Endometrial microvascular endothelial cells (primary cell): Measurements from ENCODE around the gene ZNF644. TPM values are rescaled to one million over a fixed set of nuclear protein-coding genes. Genes with fewer than 3 reads are reported as not detected.
"Not testable (repeated sequence)": the region's sequence is repeated elsewhere in the genome, so short reads cannot be mapped to it uniquely, and the experiment has no call there.

Experiments
- in situ Hi-C: cut with HindIII; loops from 2 replicates; pipeline ENCODE4 v1.10.0; 2017; ENCODE audit warnings: low sequenced_read_pairs, low pct_unique_long_range_greater_than_20kb; ENCODE audit errors: inconsistent ontology term
- total RNA-seq: library from RNA; depleted of rRNA; stranded (reverse); fragments of >200 nt; gene quantifications from one replicate; pipeline ENCODE4 v1.2.3, GENCODE V29; 2015; ENCODE audit errors: inconsistent ontology term

The ZNF644 gene
- total RNA-seq, 1 donor from 2014 or later, result 37.6 TPM

DNA sequence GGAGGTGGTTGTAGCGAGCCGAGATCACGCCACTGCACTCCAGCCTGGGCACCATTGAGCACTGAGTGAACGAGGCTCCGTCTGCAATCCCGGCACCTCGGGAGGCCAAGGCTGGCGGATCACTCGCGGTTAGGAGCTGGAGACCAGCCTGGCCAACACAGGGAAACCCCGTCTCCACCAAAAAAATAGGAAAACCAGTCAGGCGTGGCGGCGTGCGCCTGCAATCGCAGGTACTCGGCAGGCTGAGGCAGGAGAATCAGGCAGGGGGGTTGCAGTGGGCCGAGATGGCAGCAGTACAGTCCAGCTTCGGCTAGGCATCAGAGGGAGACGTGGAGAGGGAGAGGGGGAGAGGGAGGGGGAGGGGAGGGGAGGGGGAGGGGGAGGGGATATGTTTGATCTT is 129.6 kb downstream of the ZNF644 start:
- in situ Hi-C loops, result not testable (repeated sequence)

DNA sequence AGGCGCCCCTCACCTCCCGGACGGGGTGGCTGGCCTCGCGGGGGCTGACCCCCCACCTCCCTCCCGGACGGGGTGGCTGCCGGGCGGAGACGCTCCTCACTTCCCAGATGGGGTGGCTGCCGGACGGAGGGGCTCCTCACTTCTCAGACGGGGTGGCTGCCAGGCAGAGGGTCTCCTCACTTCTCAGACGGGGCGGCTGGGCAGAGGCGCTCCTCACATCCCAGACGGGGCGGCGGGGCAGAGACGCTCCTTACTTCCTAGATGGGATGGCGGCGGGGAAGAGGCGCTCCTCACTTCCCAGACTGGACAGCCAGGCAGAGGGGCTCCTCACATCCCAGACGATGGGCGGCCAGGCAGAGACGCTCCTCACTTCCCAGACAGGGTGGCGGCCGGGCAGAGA is 130.1 kb downstream of the ZNF644 start:
- in situ Hi-C loops, result not testable (repeated sequence)

DNA sequence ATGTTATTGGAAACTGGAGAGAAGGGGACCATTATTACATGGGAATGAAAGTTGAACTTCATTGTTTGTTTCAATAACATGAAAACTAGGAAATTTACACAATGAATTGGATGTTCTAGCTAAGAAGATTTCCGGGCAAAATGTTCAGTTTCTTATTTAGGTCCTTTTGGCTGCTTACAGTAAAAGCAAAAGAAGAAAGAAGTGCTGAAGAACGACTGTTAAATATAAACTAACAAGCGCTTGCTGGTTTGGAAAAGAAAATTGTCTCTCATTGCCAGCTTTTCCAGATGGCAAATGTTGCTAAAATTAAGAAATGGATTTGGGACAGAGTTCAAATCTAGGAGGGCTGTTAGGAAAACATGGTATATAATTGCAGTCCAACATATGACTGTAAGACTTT is 139.6 kb downstream of the ZNF644 start:
- in situ Hi-C loops, result no loop called here

DNA sequence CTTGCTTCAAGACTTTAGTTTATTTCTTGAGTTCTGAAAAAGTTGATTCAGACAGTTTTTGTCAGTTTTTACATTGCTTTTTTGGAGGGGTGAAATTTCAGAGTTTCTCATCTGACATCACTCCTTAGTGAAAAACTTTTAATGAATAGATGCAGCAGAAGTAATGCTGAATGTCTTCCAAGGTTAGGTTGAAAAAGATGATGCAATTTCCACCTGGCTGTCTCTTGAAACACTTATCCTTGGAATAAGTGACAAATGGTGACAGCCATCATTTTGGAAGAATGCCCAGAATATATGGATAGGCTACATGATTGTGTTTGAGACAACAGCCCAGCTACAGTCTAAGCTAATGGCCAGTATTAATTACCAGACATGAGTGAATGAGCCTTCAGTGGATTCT is 140.8 kb downstream of the ZNF644 start:
- in situ Hi-C loops, result no loop called here

GRCh38 chr1:90879281-90879680 is 142.6 kb downstream of the ZNF644 start:
- in situ Hi-C loops, result no loop called here

DNA sequence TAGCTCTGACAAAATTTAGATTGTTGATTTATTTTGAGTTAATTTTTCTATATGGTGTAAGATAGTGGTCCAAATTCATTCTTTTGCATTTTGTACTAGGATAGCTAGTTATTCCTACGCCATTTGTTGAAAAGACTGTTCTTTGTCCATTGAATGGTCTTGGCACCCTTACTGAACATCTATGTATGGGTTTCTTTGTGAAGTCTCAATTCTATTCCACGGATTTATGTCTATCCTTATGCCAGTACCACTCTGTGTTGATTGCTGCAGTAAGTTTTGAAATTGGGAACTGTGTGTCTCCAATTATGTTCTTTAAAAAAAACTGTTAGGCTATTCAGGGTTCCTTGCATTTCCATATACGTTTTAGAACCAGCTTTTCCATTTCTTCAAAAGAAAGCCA is 145.7 kb downstream of the ZNF644 start:
- in situ Hi-C loops, result no loop called here
